HG03521 (cell line): ENCODE measurements around the gene SERPIND1.

Source experiments
- ATAC-seq: cut with Tn5 transposase; IDR thresholded peaks from one replicate; pipeline ENCODE4 v1.9.1; 2021; ENCODE audit warnings: mild to moderate bottlenecking, moderate library complexity; ENCODE audit not compliant: unreplicated experiment

Gene SERPIND1

DNA sequence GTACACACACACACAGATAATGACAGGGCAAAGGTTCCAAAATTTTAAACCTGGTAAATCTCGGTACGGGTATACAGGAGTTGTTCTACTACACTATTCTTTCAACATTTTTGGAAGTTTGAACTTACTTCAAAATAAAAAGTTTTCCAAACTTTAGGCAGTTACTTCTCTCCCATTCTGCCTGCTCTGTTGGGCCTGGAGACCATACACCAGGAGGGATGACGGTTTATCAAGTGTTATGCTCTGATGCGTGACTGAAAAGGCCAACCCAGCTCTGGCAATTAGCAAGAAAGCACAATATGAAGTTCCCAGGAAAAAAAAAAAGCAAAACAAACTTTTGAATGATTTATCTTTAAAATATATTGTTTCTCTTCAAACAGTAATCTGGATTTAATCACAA lies 969 bp downstream of the SERPIND1 start:
- ATAC-seq = no peak

DNA sequence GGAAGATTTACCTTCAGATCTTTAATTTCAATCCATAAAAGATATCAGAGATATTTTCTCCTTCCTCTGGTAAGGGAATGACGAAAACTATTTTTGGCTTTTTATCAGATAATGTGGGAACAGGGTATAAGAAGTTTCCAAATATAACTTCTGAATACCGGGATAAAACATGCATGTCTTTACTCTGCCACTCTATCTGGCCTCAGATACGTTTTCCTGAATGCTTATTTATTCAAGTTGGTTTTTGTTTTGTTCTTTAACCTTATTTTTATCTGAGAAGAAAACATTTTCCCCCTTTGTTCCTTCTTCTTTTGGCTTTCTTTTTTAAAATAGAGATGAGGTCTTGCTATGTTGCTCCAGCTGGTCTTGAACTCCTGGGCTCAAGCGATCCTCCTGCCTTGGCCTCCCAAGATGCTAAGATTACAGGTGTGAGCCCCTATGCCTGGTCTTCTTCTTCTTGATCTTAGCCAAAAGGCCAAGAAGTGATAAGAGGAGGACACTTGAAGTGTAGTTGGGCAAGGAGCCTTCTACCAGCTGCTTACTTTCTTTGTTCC lies 1.5 kb downstream of the SERPIND1 start:
- no peak for ATAC-seq

DNA sequence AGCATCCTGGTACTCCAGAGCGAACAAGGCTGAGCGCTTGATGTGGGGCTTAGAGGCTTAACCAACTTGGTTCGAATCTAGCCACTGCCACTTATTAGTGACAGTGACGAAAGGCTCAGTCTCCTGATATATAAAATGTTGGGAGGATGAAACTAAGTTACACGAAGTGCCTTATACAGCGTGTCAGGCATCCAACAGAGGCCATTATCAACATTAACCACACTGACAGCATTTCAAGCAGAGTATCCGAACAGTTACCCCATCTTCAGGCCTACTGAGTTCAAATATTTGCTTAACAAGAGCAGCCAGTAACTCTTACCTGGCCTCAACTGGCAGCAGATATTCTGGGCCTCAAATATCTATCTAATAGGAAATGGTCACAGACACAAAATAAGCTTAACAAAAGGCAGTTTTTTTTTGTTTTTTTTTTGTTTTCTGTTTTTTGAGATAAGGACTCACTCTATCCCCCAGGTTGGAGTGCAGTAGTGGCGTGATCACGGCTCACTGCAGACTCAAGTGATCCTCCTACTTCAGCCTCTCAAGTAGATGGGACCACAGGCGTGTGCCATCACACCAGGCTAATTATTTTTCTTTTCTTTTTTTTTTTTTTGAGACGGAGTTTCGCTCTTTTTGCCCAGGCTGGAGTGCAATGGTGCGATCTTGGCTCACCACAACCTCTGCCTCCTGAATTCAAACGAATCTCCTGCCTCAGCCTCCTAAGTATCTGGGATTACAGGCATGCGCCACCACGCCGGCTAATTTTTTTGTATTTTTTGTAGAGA lies 2.9 kb downstream of the SERPIND1 start:
- no peak for ATAC-seq

- ATAC-seq = no peak
Observed at GRCh38 chr22:20777420-20778177, 3.7 kb downstream of the SERPIND1 start.

DNA sequence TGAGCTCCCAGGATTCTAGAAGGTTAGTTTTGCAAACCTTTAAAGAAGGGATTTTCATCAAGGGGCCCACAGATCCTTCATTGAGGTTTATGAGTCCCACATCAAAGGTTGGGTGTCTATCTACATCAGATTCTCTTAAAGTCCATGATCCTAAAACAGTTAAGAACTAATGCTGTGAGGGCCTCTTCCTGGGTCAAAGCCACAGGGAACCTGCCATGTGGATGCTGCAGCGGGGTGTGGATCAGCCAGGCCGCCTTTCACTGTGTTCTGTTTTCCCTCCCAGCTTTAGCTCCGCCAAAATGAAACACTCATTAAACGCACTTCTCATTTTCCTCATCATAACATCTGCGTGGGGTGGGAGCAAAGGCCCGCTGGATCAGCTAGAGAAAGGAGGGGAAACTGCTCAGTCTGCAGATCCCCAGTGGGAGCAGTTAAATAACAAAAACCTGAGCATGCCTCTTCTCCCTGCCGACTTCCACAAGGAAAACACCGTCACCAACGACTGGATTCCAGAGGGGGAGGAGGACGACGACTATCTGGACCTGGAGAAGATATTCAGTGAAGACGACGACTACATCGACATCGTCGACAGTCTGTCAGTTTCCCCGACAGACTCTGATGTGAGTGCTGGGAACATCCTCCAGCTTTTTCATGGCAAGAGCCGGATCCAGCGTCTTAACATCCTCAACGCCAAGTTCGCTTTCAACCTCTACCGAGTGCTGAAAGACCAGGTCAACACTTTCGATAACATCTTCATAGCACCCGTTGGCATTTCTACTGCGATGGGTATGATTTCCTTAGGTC lies 5.3 kb downstream of the SERPIND1 start:
- no peak for ATAC-seq

GRCh38 chr22:20779818-20780158 lies 5.9 kb downstream of the SERPIND1 start:
- no peak for ATAC-seq

GRCh38 chr22:20781272-20781990 lies 7.5 kb downstream of the SERPIND1 start:
- ATAC-seq = no peak

- no peak for ATAC-seq
Observed at GRCh38 chr22:20782083-20782482, 8.2 kb downstream of the SERPIND1 start.

- ATAC-seq = no peak
Observed at GRCh38 chr22:20782596-20783299, 8.8 kb downstream of the SERPIND1 start.

- ATAC-seq = no peak
Observed at GRCh38 chr22:20783300-20783673, 9.4 kb downstream of the SERPIND1 start.

DNA sequence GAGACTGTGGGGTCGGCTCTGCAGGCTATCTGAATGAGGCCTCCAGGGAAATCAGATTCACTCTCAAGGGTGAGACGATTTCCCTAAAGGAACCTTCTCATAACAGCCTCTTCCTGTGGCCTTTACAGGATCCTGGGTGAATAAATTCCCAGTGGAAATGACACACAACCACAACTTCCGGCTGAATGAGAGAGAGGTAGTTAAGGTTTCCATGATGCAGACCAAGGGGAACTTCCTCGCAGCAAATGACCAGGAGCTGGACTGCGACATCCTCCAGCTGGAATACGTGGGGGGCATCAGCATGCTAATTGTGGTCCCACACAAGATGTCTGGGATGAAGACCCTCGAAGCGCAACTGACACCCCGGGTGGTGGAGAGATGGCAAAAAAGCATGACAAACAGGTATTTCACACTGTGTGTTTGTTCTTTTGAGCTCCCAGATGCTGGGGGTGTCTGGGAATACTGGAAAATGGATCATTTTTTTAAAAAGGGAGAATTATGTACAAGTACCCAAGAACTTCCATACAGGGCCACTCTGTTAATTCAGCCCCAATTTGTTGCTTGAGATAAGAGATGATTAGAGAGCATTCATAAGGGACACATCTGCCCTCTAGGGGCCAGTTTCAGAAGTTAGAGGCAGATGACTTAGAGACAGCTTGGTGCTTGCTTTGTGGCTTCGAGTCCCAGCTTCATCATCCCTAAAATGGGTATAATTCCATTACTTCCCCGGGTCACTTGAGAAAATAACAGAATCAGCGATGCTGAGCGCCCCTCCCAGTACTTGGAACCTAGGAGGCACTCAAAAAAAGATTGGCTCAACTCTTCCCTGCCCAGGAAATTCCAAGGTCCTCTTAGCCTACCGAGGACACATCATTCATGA lies 10.2 kb downstream of the SERPIND1 start:
- no peak for ATAC-seq

DNA sequence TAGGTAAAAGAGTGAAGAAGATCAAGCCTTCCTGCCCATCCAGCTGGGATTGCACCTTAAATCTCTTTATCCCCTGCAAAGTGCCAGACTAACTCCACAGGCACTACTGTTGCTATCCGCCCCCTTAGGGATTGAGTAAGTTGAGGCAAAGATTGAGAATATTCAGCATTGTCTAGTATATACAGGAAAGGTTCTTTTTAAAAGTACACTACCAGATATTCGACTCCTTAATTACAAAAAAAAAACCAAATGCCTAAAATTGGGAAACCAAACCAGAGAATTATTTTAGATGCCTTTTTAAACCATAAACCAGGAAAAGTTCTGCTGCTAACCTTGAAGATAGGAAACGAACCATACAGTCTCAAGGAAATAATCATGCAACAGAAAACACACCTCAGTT lies 11.5 kb downstream of the SERPIND1 start:
- ATAC-seq = no peak

GRCh38 chr22:20786048-20786447 lies 12.1 kb downstream of the SERPIND1 start:
- ATAC-seq = no peak

- no peak for ATAC-seq
Observed at GRCh38 chr22:20786536-20786979, 12.6 kb downstream of the SERPIND1 start.

- ATAC-seq = no peak
Observed at GRCh38 chr22:20787223-20787622, 13.3 kb downstream of the SERPIND1 start.

DNA sequence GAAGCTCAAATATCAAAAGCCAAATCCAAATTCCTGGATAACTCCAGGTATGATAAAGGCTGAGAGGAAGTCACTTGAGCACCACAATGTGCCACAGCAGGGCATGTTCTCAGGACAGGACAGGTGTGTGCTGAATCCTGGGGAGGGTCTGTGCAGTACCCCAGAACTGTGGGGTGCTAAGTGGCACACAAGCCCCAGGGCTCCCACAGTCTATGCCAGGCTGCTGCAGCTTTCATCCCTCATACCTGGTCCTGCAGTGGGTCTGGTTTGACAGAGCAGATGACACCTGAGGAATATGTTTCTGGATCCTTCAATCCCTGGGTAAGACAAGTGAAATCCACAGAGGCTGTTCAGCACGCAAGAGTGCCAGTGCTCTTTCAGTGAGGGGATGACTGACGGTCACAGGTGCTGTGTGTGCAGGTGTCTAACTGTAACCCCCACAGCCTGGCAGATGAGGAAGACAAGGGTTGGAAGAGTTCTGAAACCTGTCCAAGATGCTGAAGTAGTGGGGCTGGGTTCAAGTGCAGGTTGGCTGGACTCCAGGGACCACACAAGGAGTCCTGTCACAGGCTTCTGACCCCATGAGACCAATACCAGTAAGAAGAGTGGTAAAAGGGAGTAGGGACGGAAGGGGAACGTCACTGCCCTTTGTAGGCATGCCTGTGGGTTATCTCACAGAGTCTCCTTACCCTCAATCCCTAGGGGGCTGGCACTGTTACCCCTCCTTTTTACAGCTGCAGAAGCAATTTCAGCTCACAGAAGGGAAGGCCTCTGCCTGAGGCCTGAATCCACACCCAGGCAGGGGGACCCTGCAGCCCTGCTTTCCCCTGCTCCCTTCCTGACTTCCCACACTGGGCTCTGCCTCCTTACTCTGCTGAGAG lies 14.1 kb downstream of the SERPIND1 start:
- ATAC-seq = no peak

- no peak for ATAC-seq
Observed at GRCh38 chr22:20788627-20789344, 14.9 kb downstream of the SERPIND1 start.
